HG02678 (cell line): ENCODE measurements around the gene ASB6.
"Not testable (repeated sequence)": the region's sequence is repeated elsewhere in the genome, so short reads cannot be mapped to it uniquely, and the experiment has no call there.

Experiments used
- ATAC-seq: cut with Tn5 transposase; IDR thresholded peaks from one replicate; pipeline ENCODE4 v1.9.1; 2021; ENCODE audit warnings: mild to moderate bottlenecking, moderate library complexity; ENCODE audit not compliant: unreplicated experiment

The ASB6 gene

GRCh38 chr9:129646252-129646651 is 4.3 kb upstream of the ASB6 start:
- no peak for ATAC-seq

DNA sequence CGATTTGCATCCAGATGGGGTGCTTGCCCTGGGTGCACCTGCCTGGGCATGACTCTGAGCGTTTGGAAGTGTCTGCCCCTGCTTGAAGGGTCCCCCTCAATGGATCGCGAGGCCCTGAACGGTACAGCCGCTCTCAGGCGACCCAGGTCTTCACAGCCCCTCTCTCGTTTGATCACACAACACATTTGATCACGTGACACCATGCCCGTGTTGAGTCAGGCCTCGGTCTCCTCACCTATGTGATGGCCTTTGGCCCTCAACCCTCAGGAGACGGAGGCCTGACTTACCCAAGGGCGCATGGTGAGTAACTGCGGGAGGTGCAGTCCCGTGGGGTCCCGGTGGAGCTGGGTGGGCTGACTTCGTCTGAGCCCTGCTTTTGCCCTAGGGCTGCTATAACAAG is 3.0 kb upstream of the ASB6 start:
- no peak for ATAC-seq

- no peak for ATAC-seq
These were observed 2.4 kb upstream of the ASB6 start for GRCh38 chr9:129644365-129644764.

GRCh38 chr9:129643706-129644105 is 1.8 kb upstream of the ASB6 start:
- ATAC-seq, result no peak

DNA sequence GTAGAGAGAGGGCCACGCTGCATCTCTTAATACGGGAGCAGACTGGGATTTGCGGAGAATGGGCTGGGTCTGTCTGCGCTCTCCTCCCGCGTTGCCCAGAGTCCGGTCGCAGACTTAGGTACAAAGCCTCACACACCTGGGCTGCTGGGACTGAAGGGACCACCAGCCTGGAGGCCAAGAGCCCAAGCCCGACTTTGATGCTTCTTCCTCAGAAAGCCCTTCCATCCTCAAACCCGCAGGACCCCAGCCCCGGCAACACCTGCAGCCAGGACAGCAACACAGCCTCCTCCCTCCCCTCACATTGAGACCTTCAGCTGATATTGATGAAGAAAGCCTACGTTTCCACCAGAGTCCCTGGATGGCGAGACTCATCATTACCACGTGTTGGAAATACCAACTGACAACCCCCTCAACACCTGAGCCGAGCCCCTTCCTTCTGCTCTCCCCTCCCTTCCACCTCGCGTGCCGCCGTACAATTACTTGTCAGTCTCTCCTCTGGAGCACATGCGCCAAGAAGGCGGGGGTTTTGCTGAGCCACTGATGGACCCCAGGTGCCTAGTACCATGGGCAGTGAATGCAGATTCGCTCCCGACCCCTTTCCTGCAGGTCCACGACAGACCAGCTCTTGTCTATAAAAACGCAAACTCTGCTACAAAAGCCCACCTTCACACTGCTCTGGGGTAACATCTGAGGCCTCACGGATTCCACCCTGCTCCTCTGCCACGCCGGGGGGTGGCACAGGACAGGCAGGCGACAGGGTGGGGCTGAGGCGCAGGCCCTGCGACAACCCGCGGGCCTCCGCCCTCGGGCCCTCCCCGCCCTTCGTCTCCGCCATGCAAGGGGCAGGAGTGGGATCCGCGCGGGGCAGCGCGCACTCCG is 841 bp downstream of the ASB6 start:
- no peak for ATAC-seq

- ATAC-seq, result no peak
These were observed 1.7 kb downstream of the ASB6 start for GRCh38 chr9:129640086-129640870.

GRCh38 chr9:129639756-129640085 is 2.2 kb downstream of the ASB6 start:
- ATAC-seq, result no peak

DNA sequence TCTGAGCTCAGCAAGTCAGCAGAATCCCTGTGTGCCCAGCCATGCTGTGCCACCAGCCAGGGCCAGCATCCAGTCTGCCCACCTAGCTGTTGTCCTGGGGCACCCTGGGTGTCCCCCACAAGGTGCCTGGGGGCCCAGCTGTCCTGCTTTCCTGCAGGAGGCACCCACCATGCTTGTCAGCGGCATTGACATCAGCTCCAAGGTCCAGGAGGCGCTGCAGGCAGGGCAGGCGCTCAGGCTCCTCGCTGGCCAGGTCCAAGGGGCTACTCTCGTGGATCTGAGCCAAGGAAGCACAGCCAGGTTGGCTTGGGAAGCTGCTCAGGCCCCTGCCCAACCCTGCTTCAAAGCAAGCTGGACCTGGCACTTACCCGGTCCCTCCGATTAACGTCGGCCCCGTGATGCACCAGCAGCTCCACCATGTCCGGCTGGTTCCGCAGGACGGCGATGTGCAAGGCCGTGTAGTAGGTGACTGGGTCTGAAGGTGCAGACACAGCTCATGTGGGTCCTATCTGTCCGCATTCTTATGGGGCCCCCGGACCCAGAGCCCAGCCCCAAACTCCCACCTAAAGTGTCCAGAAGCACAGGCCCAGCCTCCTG is 2.8 kb downstream of the ASB6 start:
- no peak for ATAC-seq

DNA sequence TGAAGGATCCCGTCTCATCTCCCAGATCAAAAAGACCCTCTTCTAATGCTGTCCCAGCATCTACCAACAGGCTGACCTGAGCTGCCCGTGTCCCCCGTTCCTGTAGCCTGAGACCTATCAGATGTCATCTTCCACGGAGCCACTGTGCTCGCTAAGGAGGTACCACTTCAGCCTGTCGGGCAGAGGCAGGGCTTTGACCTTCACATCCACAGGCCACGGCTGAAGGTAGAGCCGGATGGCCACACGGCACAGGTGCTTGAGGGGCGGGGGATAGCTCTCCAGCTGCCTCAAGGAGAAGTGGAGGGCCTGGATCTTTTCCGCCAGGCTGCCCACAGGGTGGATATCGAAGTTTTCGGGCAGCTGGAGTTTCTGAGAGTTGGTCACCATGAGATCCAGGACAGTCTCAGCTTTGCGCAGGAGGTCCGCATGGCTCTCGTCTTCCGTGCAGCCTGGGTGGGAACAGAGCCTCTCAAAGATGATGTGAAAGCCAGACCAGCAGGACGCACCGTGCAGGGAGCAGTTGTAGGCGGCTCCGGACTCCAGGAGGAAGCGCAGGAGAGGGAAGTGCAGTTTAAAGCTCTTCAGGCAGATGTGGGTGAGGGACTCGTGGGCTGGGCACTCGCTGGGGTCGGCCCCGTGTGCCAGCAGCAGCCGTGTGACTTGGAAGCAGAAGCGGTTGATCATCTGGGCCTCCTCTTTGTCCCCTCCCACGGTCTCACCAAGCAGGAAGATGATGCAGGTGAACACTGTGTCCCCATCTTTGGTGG is 4.1 kb downstream of the ASB6 start:
- ATAC-seq, result no peak

GRCh38 chr9:129637102-129637501 is 4.8 kb downstream of the ASB6 start:
- no peak for ATAC-seq

- ATAC-seq, result not testable (repeated sequence)
These were observed 5.6 kb downstream of the ASB6 start for GRCh38 chr9:129636343-129636742.

DNA sequence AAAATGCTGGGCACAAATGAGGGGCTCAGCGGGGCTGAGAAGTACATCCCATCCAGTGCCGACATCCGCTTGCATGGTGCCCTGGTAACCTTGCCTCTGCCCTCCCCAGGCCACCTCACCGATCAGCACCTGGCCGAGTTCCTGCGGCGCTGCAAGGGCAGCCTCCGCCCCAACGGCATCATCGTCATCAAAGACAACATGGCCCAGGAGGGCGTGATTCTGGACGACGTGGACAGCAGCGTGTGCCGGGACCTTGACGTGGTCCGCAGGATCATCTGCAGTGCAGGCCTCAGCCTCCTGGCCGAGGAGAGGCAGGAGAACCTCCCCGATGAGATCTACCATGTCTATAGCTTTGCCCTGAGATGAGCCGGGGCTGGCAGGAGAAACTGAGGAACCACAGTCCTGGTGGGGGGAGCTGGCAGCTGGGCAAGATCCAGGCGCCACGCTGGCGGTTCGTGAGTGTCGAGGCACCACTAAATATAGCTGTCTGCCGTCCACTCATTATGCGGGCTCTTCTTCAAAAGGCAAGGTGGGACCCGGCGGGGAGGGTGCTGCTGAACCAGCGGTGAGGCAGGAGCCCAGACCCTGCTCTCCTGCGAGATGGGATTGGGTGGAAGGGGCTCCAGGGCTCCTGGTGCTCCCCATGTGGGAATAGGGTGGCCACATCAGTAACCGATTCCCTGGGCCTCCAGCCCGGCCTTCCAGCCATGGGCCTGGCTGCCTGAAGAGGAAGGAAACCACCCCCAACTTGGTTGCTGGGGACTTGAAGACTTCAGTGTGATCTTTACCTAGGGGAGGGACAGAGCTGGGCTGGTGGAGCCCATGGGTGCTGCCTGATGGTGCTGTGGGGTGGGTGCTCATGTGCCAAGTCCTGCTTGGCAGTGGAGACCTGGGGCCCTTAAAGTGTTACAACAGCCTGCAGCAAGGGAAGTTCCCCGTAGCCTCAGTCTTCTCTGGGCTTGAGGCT is 6.6 kb downstream of the ASB6 start:
- ATAC-seq, result no peak

DNA sequence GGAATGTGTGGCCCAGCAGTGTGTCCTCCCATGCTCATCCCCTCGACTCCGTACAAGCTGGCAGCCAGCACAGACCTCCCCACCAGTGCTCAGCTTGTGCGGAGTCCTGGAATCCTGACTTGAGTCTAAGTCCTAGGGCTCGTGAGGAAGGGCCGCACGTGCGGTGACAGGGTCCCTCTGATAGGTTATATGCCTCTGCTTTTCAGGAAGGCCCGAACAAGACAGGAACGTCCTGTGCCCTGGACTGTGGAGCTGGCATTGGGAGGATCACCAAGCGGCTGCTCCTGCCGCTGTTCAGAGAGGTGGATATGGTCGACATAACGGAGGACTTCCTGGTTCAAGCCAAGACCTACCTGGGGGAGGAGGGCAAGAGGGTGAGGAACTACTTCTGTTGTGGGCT is 8.1 kb downstream of the ASB6 start:
- ATAC-seq, result no peak

- ATAC-seq, result no peak
These were observed 8.7 kb downstream of the ASB6 start for GRCh38 chr9:129633207-129633606.

GRCh38 chr9:129632460-129632859 is 9.5 kb downstream of the ASB6 start:
- no peak for ATAC-seq

GRCh38 chr9:129631674-129632129 is 10.2 kb downstream of the ASB6 start:
- no peak for ATAC-seq

DNA sequence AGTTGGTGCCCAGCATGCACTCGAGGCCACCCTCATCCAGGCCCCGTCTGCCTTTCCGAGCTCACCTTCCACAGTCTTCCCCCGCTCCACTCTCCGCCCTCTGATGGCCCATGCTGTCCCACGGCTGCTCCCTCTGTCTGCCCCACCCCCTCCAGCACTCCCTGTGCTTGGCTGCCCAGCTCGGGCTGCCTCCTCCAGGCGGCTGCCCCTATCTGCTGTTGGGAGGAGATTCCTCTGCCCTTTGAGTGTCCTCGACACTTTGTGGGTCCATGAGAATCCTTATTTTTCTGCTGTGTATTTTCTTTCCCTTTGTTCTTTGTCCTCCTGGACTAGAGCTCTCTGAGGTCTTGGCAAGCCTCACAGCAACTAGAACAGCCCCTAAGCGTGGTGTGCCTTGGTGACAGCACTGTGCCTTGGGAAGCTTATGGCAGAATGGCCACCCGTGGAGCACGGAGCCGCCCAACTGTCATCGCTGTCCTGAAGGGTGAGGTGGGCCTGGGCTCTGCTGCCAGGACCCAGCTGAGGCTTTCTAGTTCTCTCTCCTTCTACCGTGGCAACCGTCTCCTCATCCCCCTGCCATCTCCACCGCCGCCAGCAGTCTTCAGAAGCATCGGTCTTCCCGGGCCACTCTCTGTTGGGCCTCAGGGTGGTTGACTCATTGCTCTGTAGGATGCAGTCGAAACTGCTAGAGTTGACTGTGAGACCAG is 10.8 kb downstream of the ASB6 start:
- ATAC-seq, result no peak

GRCh38 chr9:129629251-129629820 is 12.6 kb downstream of the ASB6 start:
- no peak for ATAC-seq

GRCh38 chr9:129628709-129629108 is 13.2 kb downstream of the ASB6 start:
- ATAC-seq, result no peak
